ENCODE results near the gene TCERG1L. TPM values are rescaled to one million over a fixed set of nuclear protein-coding genes. Genes with fewer than 3 reads are reported as not detected.

Gene TCERG1L
- total and polyA plus RNA-seq, 9 of the 15 experiments (the other 6 are each of a cell fraction or from before 2014, with no cell fraction given), result not detected

- TF ChIP-seq, protein P1, sequence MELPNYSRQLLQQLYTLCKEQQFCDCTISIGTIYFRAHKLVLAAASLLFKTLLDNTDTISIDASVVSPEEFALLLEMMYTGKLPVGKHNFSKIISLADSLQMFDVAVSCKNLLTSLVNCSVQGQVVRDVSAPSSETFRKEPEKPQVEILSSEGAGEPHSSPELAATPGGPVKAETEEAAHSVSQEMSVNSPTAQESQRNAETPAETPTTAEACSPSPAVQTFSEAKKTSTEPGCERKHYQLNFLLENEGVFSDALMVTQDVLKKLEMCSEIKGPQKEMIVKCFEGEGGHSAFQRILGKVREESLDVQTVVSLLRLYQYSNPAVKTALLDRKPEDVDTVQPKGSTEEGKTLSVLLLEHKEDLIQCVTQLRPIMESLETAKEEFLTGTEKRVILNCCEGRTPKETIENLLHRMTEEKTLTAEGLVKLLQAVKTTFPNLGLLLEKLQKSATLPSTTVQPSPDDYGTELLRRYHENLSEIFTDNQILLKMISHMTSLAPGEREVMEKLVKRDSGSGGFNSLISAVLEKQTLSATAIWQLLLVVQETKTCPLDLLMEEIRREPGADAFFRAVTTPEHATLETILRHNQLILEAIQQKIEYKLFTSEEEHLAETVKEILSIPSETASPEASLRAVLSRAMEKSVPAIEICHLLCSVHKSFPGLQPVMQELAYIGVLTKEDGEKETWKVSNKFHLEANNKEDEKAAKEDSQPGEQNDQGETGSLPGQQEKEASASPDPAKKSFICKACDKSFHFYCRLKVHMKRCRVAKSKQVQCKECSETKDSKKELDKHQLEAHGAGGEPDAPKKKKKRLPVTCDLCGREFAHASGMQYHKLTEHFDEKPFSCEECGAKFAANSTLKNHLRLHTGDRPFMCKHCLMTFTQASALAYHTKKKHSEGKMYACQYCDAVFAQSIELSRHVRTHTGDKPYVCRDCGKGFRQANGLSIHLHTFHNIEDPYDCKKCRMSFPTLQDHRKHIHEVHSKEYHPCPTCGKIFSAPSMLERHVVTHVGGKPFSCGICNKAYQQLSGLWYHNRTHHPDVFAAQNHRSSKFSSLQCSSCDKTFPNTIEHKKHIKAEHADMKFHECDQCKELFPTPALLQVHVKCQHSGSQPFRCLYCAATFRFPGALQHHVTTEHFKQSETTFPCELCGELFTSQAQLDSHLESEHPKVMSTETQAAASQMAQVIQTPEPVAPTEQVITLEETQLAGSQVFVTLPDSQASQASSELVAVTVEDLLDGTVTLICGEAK (IDR thresholded peaks at IDR 0.05), result peak; percentile 84
- TF ChIP-seq, protein P1 (CRISPR knock-in tag; IDR thresholded peaks at IDR 0.05), result no peak
- TF ChIP-seq HDGF (IDR thresholded peaks at IDR 0.05), result no peak
- TF ChIP-seq CEBPB (tag; IDR thresholded peaks at IDR 0.05), result no peak
- TF ChIP-seq POLR2A (conservative IDR thresholded peaks at IDR 0.05), result no peak
- TF ChIP-seq ZNF778 (CRISPR knock-in tag; IDR thresholded peaks at IDR 0.05), result no peak
- TF ChIP-seq ILK (tag; IDR thresholded peaks at IDR 0.05; ENCODE audit: borderline replicate concordance, low read depth), result no peak
- no peak for TF ChIP-seq KAT7 (CRISPR knock-in tag; IDR thresholded peaks at IDR 0.05; ENCODE audit: borderline replicate concordance)
- TF ChIP-seq, protein P2, sequence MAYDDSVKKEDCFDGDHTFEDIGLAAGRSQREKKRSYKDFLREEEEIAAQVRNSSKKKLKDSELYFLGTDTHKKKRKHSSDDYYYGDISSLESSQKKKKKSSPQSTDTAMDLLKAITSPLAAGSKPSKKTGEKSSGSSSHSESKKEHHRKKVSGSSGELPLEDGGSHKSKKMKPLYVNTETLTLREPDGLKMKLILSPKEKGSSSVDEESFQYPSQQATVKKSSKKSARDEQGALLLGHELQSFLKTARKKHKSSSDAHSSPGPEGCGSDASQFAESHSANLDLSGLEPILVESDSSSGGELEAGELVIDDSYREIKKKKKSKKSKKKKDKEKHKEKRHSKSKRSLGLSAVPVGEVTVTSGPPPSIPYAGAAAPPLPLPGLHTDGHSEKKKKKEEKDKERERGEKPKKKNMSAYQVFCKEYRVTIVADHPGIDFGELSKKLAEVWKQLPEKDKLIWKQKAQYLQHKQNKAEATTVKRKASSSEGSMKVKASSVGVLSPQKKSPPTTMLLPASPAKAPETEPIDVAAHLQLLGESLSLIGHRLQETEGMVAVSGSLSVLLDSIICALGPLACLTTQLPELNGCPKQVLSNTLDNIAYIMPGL (CRISPR knock-in tag; IDR thresholded peaks at IDR 0.05), result no peak
- TF ChIP-seq MCM5 (IDR thresholded peaks at IDR 0.05; ENCODE audit: low read depth), result no peak
- TF ChIP-seq ZNF644 (tag; IDR thresholded peaks at IDR 0.05; ENCODE audit: low read depth), result no peak
- no peak for TF ChIP-seq ESRRA (IDR thresholded peaks at IDR 0.05; ENCODE audit: borderline replicate concordance, low read depth)
- no peak for TF ChIP-seq ZNF780A (CRISPR knock-in tag; IDR thresholded peaks at IDR 0.05)
- TF ChIP-seq, protein P3, sequence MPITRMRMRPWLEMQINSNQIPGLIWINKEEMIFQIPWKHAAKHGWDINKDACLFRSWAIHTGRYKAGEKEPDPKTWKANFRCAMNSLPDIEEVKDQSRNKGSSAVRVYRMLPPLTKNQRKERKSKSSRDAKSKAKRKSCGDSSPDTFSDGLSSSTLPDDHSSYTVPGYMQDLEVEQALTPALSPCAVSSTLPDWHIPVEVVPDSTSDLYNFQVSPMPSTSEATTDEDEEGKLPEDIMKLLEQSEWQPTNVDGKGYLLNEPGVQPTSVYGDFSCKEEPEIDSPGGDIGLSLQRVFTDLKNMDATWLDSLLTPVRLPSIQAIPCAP (CRISPR knock-in tag; IDR thresholded peaks at IDR 0.05; ENCODE audit: borderline replicate concordance), result no peak
- no peak for TF ChIP-seq RFX5 (IDR thresholded peaks at IDR 0.05; ENCODE audit: low read depth, low read length)
- no peak for TF ChIP-seq SNIP1 (IDR thresholded peaks at IDR 0.05; ENCODE audit: low read depth)
- TF ChIP-seq TOE1 (IDR thresholded peaks at IDR 0.05; ENCODE audit: borderline replicate concordance), result no peak
- TF ChIP-seq TOE1 (CRISPR knock-in tag; IDR thresholded peaks at IDR 0.05; ENCODE audit: borderline replicate concordance, low read depth), result no peak
These were observed 222.9 kb downstream of the TCERG1L start (continued) for GRCh38 chr10:131088619-131089018.
